Sigmoid colon (tissue), 7 donors: ENCODE results near the gene KASH5. TPM values are rescaled to one million over a fixed set of nuclear protein-coding genes. Genes with fewer than 3 reads are reported as not detected.
"Not testable (repeated sequence)": the region's sequence is repeated elsewhere in the genome, so short reads cannot be mapped to it uniquely, and the experiment has no call there.

ENCODE experiments used
- DNase-seq: peaks from one replicate; pipeline ENCODE4 v3.0.0-alpha.2; 2019
- H3K27ac ChIP-seq, 4 donors: fragments of 200-600 bp; sonication (generic); one replicate each; pipeline ENCODE4 v1.5.1; 2016 to 2019; ENCODE audit warnings: mild to moderate bottlenecking in 1 of 4
- H3K27me3 ChIP-seq, 3 donors: fragments of 200-600 bp; sonication (generic); one replicate each; pipeline ENCODE4 v1.5.1; 2019; ENCODE audit warnings: mild to moderate bottlenecking in 1 of 3
- H3K36me3 ChIP-seq, 4 donors: fragments of 200-600 bp; sonication (generic); one replicate each; pipeline ENCODE4 v1.5.1; 2016 to 2019
- H3K4me1 ChIP-seq, 4 donors: fragments of 200-600 bp; sonication (generic); one replicate each; pipeline ENCODE4 v1.5.1; 2017 to 2019
- H3K4me3 ChIP-seq, 4 donors: fragments of 200-600 bp; sonication (generic); one replicate each; pipeline ENCODE4 v1.5.1; 2017 to 2019; ENCODE audit warnings: mild to moderate bottlenecking in 2 of 4, moderate library complexity in 1 of 4
- H3K9me3 ChIP-seq, 4 donors: fragments of 200-600 bp in 3 of 4; sonication (generic) in 3 of 4; one replicate each; pipeline versions ENCODE4 v1.5.1 to v1.6.1; 2013 to 2019
- EP300 ChIP-seq, 4 donors: sonication (generic); formaldehyde crosslinking; IDR thresholded peaks; one replicate each; pipeline ENCODE4 v1.6.1; 2017; ENCODE audit warnings: antibody characterized with exemption in 4 of 4
- POLR2A ChIP-seq, 2 donors: fragments of 450-650 bp; IDR thresholded peaks; one replicate each; pipeline ENCODE4 v1.6.1; 2016; ENCODE audit warnings: antibody characterized with exemption in 2 of 2, mild to moderate bottlenecking in 2 of 2, moderate library complexity in 2 of 2
- POLR2AphosphoS5 ChIP-seq, 4 donors: sonication (generic); formaldehyde crosslinking; IDR thresholded peaks; one replicate each; pipeline ENCODE4 v1.6.1; 2017; ENCODE audit warnings: antibody characterized with exemption in 4 of 4
- WGBS, 2 donors: extraction: QIAGEN DNeasy Blood & Tissue Kit; methylation state at CpG; one replicate each; pipeline ENCODE4 v1.1.7; 2013; 5-methylcytosine and 5-hydroxymethylcytosine counted together
- intact Hi-C: fragments of 100-400 bp; cut with DNase I; formaldehyde crosslinking; loops from one replicate; pipeline ENCODE4 v1.15.1; 2023
- polyA plus RNA-seq, 3 donors: library from polyadenylated mRNA; stranded (reverse); fragments of 200-250 nt; gene quantifications; one replicate each; pipeline ENCODE4 v1.2.3, GENCODE V29; 2013
- total RNA-seq, 4 donors: library from RNA; depleted of rRNA; stranded (reverse); fragments of >200 nt; gene quantifications; one replicate each; pipeline ENCODE4 v1.1.0, GENCODE V29; 2016
- TF ChIP-seq, protein P1 (sequence below), 4 experiments: fragments of 450-650 bp in 3 of 4; fragments of 200-600 bp in 1 of 4; IDR thresholded peaks; one replicate each; pipeline ENCODE4 v1.5.1; 2016 to 2019; ENCODE audit warnings: antibody characterized with exemption in 4 of 4, mild to moderate bottlenecking in 3 of 4, moderate library complexity in 2 of 4
- donor health status: healthy with polysubstance abuse.
- donor health status: Bipolar disorder and iron deficiency.
- donor health status: healthy.

The KASH5 gene
- total and polyA plus RNA-seq, 7 donors, result 0.04 TPM; not detected in 6

DNA sequence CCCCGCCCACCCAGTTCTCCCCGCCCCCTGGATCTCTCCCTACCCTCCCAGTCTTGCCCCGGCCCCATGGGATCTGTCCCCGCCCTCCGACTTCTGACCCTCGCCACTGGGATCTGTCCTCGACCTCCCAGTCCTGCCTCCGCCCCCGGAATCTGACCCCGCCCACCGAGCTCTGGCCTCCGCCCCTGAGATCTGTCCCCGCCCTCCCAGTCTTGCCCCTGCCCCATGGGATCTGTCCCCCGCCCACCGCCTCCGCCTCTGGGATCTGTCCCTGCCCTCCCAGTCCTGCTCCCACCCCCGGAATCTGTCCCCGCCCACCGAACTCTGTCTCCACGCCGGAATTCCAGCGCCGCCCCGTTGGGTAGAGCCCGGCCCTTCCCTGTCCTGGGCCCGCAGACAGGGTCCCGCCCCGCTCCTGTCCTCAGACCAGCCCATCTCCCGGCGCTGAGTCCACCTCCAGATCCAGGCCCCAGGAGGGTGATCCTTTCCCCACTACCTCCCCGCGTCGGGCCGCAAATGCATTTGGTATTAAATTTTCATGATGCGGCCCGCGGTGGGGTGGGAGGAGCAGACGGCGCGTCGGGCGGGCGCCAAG is 54.8 kb downstream of the KASH5 start:
- H3K4me1 ChIP-seq, result peaks cover 0 to 30% (median 19%) of the 10 kb centered on the region in 4 donors
- TF ChIP-seq, protein P1, sequence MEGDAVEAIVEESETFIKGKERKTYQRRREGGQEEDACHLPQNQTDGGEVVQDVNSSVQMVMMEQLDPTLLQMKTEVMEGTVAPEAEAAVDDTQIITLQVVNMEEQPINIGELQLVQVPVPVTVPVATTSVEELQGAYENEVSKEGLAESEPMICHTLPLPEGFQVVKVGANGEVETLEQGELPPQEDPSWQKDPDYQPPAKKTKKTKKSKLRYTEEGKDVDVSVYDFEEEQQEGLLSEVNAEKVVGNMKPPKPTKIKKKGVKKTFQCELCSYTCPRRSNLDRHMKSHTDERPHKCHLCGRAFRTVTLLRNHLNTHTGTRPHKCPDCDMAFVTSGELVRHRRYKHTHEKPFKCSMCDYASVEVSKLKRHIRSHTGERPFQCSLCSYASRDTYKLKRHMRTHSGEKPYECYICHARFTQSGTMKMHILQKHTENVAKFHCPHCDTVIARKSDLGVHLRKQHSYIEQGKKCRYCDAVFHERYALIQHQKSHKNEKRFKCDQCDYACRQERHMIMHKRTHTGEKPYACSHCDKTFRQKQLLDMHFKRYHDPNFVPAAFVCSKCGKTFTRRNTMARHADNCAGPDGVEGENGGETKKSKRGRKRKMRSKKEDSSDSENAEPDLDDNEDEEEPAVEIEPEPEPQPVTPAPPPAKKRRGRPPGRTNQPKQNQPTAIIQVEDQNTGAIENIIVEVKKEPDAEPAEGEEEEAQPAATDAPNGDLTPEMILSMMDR (IDR thresholded peaks at IDR 0.05), result no peak
- TF ChIP-seq POLR2A (IDR thresholded peaks at IDR 0.05) (no peak), EP300 (IDR thresholded peaks at IDR 0.05) (no peak), POLR2AphosphoS5 (IDR thresholded peaks at IDR 0.05) (no peak)
- 1 to 2% methylated on average over 43 of the region's 43 CpGs for WGBS, 2 donors
- intact Hi-C loops, result loop anchor here (1.0 to 5.0 kb wide), 4 partner anchors 51 to 217 kb away; partner anchors contain the start of gene DKKL1
- H3K36me3 ChIP-seq, result peaks cover 0 to 11% (median 0%) of the 10 kb centered on the region in 4 donors
- peaks cover 17 to 54% (median 51%) of the 10 kb centered on the region in 3 donors for H3K27me3 ChIP-seq
- peak; percentile 97 for DNase-seq
- H3K27ac ChIP-seq, result peak overlapping the region; percentile 69 to 91 (median 74)
- peak overlapping the region; percentile 40 to 69 (median 55) for H3K4me3 ChIP-seq
- no peaks in the 10 kb centered on the region for H3K9me3 ChIP-seq

DNA sequence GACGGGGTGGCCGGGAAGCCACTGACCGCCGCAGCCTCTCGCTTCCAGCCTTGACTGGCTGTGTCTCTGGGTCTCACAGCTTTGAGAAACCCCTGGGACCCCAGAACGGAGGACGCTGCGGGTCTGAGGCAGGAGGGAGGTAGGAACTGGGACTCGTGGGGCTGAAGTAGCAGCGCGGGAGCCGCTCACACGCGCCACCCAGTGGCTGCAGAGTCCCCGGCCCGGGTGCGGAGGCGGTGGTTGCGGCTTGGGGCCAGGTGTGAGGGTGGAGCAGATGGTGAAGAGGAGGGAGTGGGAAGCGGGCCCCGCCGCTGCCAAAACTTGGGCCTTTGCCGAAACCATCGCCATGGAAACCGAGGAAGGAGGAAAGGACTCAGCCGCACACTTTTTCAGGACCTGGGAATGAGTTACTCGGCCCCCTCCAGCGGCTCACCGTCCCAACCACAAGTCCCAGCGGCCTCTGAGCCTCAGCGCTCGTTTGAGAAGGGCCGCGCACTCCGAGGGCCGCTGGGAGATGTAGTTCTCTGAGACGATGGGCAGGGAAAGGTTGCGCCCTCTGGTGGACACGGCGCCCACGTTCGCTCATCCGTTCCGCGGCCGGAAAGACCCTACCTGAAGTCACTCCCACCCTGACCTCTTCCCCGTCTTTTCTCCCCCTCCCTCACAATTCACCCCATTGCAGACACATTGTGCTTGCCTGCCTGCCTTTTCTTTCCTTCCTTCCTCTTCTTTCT is 55.5 kb downstream of the KASH5 start:
- intact Hi-C loops, result loop anchor here (1.0 to 5.0 kb wide), 4 partner anchors 51 to 217 kb away; partner anchors contain the start of gene DKKL1
- peak overlapping the region; percentile 40 to 69 (median 55) for H3K4me3 ChIP-seq
- no peaks in the 10 kb centered on the region for H3K9me3 ChIP-seq
- TF ChIP-seq, protein P1 (IDR thresholded peaks at IDR 0.05), result peak; percentile 79 to 89 (median 82)
- no peak for TF ChIP-seq POLR2A (IDR thresholded peaks at IDR 0.05)
- peak in 2 of 4 donors; percentile 37 to 38 for TF ChIP-seq POLR2AphosphoS5 (IDR thresholded peaks at IDR 0.05)
- no peak for TF ChIP-seq EP300 (IDR thresholded peaks at IDR 0.05)
- peaks cover 17 to 47% (median 45%) of the 10 kb centered on the region in 3 donors for H3K27me3 ChIP-seq
- peak; percentile 98 for DNase-seq
- H3K27ac ChIP-seq, result peak overlapping the region; percentile 69 to 91 (median 74)
- H3K36me3 ChIP-seq, result peaks cover 0 to 11% (median 1%) of the 10 kb centered on the region in 4 donors
- H3K4me1 ChIP-seq, result peaks cover 0 to 33% (median 21%) of the 10 kb centered on the region in 4 donors
- 0 to 1% methylated on average over 47 of the region's 47 CpGs for WGBS, 2 donors

DNA sequence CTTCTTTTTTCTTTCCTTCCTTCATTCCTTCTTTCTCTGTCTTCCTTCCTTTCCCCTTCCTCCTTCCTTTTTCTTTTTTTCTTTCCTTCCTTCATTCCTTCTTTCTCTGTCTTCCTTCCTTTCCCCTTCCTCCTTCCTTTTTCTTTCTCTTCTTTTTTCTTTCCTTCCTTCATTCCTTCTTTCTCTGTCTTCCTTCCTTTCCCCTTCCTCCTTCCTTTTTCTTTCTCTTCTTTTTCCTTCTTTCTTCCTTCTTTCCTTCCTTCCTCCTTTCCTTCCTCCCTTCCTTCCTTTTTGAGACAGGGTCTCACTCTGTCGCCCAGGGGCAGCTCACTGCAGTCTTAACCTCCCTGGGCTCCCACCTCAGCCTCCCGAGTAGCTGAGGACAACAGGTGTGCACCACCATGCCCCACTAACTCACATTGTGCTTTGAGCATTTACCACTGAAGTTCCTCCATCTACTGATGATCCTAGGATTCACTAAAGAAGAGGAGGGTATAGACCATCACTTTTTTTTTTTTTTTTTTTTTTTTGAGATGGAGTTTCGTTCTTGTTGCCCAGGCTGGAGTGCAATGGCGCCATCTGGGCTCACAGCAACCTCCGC is 56.2 kb downstream of the KASH5 start:
- WGBS, 2 donors, result 44 to 69% methylated on average over 5 of the region's 5 CpGs

DNA sequence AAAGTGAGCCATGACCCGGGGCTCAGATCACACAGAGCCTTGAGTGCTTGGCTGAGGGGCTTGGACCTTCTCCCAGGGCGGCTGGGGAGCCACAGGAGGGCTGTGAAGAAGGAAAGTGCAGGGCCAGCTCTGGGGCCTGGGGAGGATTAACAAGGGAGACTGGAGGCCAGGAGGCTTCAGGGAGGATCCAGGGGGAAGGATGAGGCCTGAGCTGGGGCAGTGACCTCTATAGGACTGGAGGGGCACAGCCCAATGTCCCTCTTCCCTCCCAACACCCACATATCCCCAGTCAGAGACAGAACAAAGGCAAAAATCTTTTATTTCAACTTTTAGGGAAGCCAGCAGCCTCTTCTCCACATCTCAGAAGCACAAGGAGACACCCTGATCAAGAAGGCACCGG is 57.9 kb downstream of the KASH5 start:
- intact Hi-C loops, result no loop called here
- peaks cover 14 to 22% (median 20%) of the 10 kb centered on the region in 3 donors for H3K27me3 ChIP-seq
- peaks cover 0 to 19% (median 7%) of the 10 kb centered on the region in 4 donors for H3K36me3 ChIP-seq
- H3K27ac ChIP-seq, result no peak overlapping the region
- no peak overlapping the region for H3K4me3 ChIP-seq
- no peaks in the 10 kb centered on the region for H3K9me3 ChIP-seq
- DNase-seq, result no peak
- 79 to 90% methylated on average over 3 of the region's 3 CpGs for WGBS, 2 donors
- no peak for TF ChIP-seq POLR2A (IDR thresholded peaks at IDR 0.05)
- TF ChIP-seq, protein P1 (IDR thresholded peaks at IDR 0.05), result no peak
- no peak for TF ChIP-seq EP300 (IDR thresholded peaks at IDR 0.05)
- no peak for TF ChIP-seq POLR2AphosphoS5 (IDR thresholded peaks at IDR 0.05)
- peaks cover 0 to 41% (median 23%) of the 10 kb centered on the region in 4 donors for H3K4me1 ChIP-seq

More for the DNA sequence above, 56.2 kb downstream of the KASH5 start:
- intact Hi-C loops, result loop anchor here (5.0 kb wide), 1 partner anchor 177 kb away; no protein-coding TSS in a partner anchor
- DNase-seq, H3K4me3 ChIP-seq, H3K9me3 ChIP-seq: not testable (repeated sequence)
- peaks cover 17 to 40% (median 38%) of the 10 kb centered on the region in 3 donors for H3K27me3 ChIP-seq
- H3K27ac ChIP-seq, result peak overlapping the region in 1 of 4 donors; percentile 91
- H3K4me1 ChIP-seq, result peaks cover 0 to 33% (median 21%) of the 10 kb centered on the region in 4 donors
- H3K36me3 ChIP-seq, result peaks cover 0 to 15% (median 5%) of the 10 kb centered on the region in 4 donors
